ENCODE data around the gene PDLIM4.
A peak's percentile ranks its signal among the peaks of the same experiment; 100 is the strongest.

The PDLIM4 gene

DNA sequence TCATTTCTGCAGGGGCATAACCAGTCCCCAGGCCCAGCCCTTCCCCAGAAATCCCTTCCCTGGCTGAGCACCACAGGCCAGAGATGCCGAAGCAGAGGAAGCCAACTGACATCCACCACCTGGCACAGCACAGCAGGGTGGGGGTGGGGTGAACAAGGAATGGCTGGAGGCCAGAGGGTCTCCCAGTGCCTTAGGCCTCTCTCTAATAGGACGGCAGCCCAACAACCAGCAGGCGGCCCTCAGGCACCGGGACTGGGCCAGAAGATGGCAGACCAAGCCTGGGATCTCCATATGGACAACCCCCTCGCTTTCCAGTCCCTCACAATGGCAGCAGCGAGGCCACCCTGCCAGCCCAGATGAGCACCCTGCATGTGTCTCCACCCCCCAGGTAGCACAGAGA lies 13.2 kb downstream of the PDLIM4 start:
- no peak for DNase-seq
- Histone ChIP-seq H3K4me1 (peaks cover 18% of the 10 kb centered on the region), H3K27me3 (no peaks in the 10 kb centered on the region), H3K36me3 (peaks cover 16% of the 10 kb centered on the region), H3K9me3 (no peaks in the 10 kb centered on the region), H3K4me3 (ENCODE audit: low read depth, low read length) (no peak overlapping the region)
- TF ChIP-seq, protein P1, sequence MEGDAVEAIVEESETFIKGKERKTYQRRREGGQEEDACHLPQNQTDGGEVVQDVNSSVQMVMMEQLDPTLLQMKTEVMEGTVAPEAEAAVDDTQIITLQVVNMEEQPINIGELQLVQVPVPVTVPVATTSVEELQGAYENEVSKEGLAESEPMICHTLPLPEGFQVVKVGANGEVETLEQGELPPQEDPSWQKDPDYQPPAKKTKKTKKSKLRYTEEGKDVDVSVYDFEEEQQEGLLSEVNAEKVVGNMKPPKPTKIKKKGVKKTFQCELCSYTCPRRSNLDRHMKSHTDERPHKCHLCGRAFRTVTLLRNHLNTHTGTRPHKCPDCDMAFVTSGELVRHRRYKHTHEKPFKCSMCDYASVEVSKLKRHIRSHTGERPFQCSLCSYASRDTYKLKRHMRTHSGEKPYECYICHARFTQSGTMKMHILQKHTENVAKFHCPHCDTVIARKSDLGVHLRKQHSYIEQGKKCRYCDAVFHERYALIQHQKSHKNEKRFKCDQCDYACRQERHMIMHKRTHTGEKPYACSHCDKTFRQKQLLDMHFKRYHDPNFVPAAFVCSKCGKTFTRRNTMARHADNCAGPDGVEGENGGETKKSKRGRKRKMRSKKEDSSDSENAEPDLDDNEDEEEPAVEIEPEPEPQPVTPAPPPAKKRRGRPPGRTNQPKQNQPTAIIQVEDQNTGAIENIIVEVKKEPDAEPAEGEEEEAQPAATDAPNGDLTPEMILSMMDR (IDR thresholded peaks at IDR 0.05; ENCODE audit: low read depth, low read length), result 0 out of 2 replicates have a peak, but pooled peaks have one; percentile 2

DNA sequence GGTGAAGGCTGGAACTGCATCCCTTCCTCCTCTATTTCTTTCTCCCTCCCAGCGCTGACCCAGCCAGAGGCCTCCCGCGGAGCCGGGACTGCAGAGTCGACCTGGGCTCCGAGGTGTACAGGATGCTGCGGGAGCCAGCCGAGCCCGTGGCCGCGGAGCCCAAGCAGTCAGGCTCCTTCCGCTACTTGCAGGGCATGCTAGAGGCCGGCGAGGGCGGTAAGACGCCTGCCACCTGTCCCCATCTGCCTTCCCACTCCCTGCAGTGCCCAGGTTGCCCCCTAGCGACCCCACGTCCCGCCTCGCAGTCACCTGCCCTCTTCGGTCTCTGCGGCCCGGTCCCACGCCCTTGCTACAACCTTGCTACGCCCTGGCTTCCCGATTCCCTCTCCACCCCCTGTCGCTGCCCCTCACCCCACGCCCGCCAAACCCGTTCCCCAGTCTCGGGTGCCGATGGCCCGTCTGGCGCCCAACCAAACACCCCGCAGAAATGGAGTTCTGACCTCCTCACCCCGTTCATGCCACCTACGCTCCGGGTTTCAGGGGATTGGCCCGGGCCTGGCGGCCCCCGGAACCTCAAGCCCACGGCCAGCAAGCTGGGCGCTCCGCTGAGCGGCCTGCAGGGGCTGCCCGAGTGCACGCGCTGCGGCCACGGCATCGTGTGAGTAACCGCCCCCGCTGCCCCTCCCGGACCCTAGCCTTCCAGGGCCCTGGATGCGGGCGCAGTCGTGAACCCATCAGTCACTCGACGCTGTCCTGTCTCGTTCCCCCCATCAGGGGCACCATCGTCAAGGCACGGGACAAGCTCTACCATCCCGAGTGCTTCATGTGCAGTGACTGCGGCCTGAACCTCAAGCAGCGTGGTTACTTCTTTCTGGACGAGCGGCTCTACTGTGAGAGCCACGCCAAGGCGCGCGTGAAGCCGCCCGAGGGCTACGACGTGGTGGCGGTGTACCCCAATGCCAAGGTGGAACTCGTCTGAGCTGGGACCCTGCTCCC lies 14.1 kb downstream of the PDLIM4 start:
- no peaks in the 10 kb centered on the region for H3K9me3 ChIP-seq
- H3K4me1 ChIP-seq, result peaks cover 18% of the 10 kb centered on the region
- DNase-seq, result no peak
- H3K27me3 ChIP-seq, result no peaks in the 10 kb centered on the region
- peaks cover 9% of the 10 kb centered on the region for H3K36me3 ChIP-seq
- no peak overlapping the region for H3K4me3 ChIP-seq (ENCODE audit: low read depth, low read length)
- TF ChIP-seq, protein P1 (IDR thresholded peaks at IDR 0.05; ENCODE audit: low read depth, low read length), result no peak

DNA sequence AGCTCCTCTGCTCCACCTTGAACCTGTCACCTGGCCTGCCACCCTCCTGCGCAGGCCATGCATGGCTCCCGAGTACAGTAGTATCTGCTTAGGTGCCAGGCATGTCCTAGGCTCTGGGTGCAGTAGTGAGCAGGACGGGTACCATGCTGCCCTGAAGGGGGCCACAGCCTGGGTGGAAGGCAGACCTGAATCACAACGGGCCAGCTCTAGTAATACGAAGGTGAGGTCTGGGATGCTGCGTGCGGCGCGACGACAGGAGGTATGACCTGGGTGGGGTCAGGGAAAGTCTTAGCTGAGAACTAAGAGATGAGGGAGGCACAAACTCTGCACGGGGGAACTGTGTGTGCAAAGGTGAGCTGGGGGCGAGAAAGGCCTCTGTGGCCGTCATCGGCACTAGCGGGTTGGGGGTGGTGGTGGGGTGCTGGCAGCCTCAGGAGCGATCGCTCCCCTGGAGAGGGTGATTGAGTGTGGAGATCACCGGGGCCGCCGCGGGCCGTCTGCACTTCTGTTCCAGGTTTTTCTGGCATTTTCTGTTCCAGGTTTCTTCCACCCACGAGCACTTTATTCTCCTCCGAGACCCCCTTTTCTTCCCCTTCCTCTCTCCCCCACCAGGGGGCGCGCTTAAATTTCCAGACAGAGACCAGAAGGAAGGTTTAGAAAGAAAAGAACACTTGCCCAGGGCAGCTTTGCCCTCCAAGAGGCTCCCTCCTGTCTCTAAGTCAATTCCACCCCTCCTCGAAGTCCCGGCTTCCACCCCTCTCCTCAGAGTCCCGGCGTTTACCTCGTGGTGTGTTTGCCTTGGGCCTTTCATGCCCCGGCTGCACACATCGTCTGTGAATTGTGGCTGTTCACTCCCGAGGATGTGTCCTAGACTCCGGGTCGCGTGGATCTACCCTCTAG lies 15.1 kb downstream of the PDLIM4 start:
- TF ChIP-seq, protein P1 (IDR thresholded peaks at IDR 0.05; ENCODE audit: low read depth, low read length), result peak; percentile 89
- Histone ChIP-seq H3K27me3 (no peaks in the 10 kb centered on the region), H3K4me1 (peaks cover 18% of the 10 kb centered on the region), H3K9me3 (no peaks in the 10 kb centered on the region), H3K4me3 (ENCODE audit: low read depth, low read length) (no peak overlapping the region), H3K36me3 (peaks cover 5% of the 10 kb centered on the region)
- DNase-seq, result peak; percentile 75

DNA sequence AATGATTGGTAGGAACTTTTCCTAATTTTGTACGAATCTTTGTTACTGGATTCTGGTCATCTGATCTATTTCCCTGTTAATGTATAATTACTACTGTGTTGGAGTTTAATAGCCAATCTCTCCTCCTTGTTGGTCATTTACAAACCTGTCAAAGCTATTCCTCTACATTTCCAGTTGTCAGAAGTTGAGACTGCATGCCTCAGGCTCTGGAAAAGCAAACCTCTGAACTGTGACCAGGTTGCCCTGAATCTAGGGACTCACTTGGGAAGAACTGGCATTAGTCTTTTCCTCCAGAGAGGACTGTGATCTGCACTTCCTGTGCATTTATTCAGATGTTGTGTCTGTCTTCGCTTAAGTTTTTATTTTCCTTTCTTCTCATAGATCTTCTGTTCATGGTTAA lies 16.1 kb downstream of the PDLIM4 start:
- Histone ChIP-seq H3K4me1 (peaks cover 21% of the 10 kb centered on the region), H3K4me3 (ENCODE audit: low read depth, low read length) (no peak overlapping the region), H3K36me3 (peaks cover 5% of the 10 kb centered on the region), H3K27me3 (no peaks in the 10 kb centered on the region), H3K9me3 (no peaks in the 10 kb centered on the region)
- DNase-seq, result no peak
- TF ChIP-seq, protein P1 (IDR thresholded peaks at IDR 0.05; ENCODE audit: low read depth, low read length), result no peak

DNA sequence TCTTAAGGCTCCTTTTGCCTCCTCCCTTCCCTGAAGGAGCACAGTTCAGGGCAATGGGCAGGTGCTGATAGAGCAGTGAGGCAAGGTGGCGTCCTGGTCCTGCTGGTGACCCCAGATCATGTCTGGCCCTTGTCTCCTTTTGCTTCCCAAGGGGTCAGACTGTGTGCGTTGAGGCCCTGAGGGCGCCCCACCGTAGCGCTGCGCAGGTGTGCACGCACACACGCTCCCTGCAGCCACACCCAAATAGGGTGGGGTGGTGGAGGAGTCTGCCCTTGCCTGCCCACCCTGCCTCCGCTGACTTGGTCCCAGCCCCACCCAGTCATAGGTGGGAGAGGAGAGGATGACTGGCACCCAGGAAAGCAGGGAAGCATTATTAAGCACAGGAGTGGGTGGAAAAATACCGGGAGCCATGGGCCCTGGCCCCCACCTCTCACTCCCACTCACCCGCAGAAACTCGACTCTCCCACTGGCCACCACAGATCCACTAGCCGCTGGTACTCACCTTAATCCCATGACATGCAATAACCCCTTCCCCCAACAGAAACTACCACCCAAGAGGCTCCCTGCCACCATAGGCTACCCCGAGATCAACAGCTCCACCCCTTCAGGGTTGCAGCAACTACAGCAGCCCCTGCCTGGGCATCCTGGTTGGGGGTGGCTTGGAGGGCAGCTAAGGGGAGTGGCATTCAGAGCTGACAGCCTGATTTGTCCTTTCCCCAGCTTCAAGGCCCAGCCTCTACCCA lies 16.7 kb downstream of the PDLIM4 start:
- peaks cover 5% of the 10 kb centered on the region for H3K36me3 ChIP-seq
- H3K9me3 ChIP-seq, result no peaks in the 10 kb centered on the region
- no peak overlapping the region for H3K4me3 ChIP-seq (ENCODE audit: low read depth, low read length)
- H3K4me1 ChIP-seq, result peaks cover 18% of the 10 kb centered on the region
- TF ChIP-seq, protein P1 (IDR thresholded peaks at IDR 0.05; ENCODE audit: low read depth, low read length), result no peak
- no peaks in the 10 kb centered on the region for H3K27me3 ChIP-seq
- DNase-seq, result no peak
